T-helper 17 cell (primary cell): ENCODE data around the gene NAB1. TPM values are rescaled to one million over a fixed set of nuclear protein-coding genes. Genes with fewer than 3 reads are reported as not detected.
A peak's percentile ranks its signal among the peaks of the same experiment; 100 is the strongest.

Experiments used
- ATAC-seq: fragments of 150-1000 bp; cut with Tn5 transposase; 2 replicates; pipeline ENCODE4 v1.10.0; 2021; ENCODE audit warnings: mild to moderate bottlenecking, moderate library complexity
- DNase-seq, 3 donors: peaks; one replicate each; pipeline versions ENCODE4 v3.0.0 to v3.0.0-alpha.2; 2020 to 2021
- H3K9me3 ChIP-seq: one replicate; pipeline ENCODE4 v1.7.0; 2013; ENCODE audit warnings: low read length, mild to moderate bottlenecking; ENCODE audit not compliant: control insufficient read depth, poor library complexity, severe bottlenecking
- H3K27ac Mint-ChIP-seq: one replicate; pipeline ENCODE4 v1.8.0; 2022; ENCODE audit warnings: mild to moderate bottlenecking, moderate library complexity, mixed read lengths
- H3K27me3 Mint-ChIP-seq: one replicate; pipeline ENCODE4 v1.8.0; 2022; ENCODE audit warnings: mixed read lengths
- H3K36me3 Mint-ChIP-seq: one replicate; pipeline ENCODE4 v1.8.0; 2022; ENCODE audit warnings: low read depth, mixed read lengths
- H3K4me1 Mint-ChIP-seq: one replicate; pipeline ENCODE4 v1.8.0; 2022; ENCODE audit warnings: mild to moderate bottlenecking, mixed read lengths
- H3K4me3 Mint-ChIP-seq: one replicate; pipeline ENCODE4 v1.8.0; 2022; ENCODE audit warnings: mild to moderate bottlenecking, moderate library complexity, mixed read lengths
- total RNA-seq, 4 donors: library from RNA in 2 of 4; stranded (reverse) in 2 of 4; gene quantifications; one replicate each; pipeline ENCODE4 v1.2.3 and lab custom pipeline; 2022 to 2026

Gene NAB1
- total RNA-seq, 2 donors from 2014 or later = 22.0 to 29.0 TPM

DNA sequence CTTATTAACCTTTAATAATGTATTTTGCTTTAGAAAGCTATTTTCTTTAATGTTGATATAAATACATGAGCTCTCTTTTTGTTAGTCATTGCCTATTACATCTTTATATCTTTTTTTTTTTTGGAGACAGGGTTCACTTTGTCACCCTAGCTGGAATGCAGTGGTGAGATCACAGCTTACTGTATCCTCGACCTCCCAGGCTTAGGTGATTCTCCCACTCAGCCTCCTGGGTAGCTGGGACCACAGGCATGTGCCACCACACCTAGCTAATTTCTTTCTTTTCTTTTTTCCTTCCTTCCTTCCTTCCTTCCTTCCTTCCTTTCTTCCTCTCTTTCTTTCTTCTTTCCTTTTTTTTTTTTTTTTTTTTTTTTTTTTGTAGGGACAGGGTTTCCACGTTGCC lies 15.4 kb downstream of the NAB1 start:
- DNase-seq = no peak
- Mint-ChIP-seq H3K4me3 (no peak overlapping the region), H3K27me3 (no peaks in the 10 kb centered on the region), H3K36me3 (no peaks in the 10 kb centered on the region), H3K4me1 (peaks cover 22% of the 10 kb centered on the region), H3K27ac (peak overlapping the region; percentile 24)
- ATAC-seq = no peak
- no peaks in the 10 kb centered on the region for H3K9me3 ChIP-seq

DNA sequence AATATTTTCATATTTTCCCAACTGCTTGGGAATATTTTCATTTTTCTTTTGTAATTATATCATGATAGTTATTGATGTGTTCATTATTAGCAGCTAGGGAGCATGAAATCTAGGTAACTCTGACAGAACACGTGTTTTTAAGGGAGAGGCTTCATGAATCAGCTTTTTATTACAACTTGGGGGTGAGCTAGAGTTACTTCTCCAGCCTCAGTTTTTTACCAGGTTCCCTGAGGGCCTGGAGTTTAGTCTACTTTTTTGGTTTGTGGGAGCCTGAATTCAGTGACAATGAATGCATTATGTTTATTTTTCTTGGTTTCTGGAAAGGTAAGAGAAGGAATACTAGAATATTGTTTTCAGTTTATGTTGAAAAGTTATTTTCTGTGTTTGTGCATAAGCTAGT lies 18.0 kb downstream of the NAB1 start:
- DNase-seq = no peak
- H3K27ac Mint-ChIP-seq = peak overlapping the region; percentile 71
- ATAC-seq = no peak
- H3K9me3 ChIP-seq = no peaks in the 10 kb centered on the region
- H3K4me1 Mint-ChIP-seq = peaks cover 18% of the 10 kb centered on the region
- H3K4me3 Mint-ChIP-seq = no peak overlapping the region
- H3K27me3 Mint-ChIP-seq = no peaks in the 10 kb centered on the region
- no peaks in the 10 kb centered on the region for H3K36me3 Mint-ChIP-seq

- no peak for ATAC-seq
- no peaks in the 10 kb centered on the region for H3K9me3 ChIP-seq
- Mint-ChIP-seq H3K27me3 (no peaks in the 10 kb centered on the region), H3K36me3 (no peaks in the 10 kb centered on the region), H3K27ac (no peak overlapping the region), H3K4me1 (peaks cover 11% of the 10 kb centered on the region), H3K4me3 (no peak overlapping the region)
- DNase-seq = no peak
These were observed 20.0 kb downstream of the NAB1 start for GRCh38 chr2:190668892-190669291.

DNA sequence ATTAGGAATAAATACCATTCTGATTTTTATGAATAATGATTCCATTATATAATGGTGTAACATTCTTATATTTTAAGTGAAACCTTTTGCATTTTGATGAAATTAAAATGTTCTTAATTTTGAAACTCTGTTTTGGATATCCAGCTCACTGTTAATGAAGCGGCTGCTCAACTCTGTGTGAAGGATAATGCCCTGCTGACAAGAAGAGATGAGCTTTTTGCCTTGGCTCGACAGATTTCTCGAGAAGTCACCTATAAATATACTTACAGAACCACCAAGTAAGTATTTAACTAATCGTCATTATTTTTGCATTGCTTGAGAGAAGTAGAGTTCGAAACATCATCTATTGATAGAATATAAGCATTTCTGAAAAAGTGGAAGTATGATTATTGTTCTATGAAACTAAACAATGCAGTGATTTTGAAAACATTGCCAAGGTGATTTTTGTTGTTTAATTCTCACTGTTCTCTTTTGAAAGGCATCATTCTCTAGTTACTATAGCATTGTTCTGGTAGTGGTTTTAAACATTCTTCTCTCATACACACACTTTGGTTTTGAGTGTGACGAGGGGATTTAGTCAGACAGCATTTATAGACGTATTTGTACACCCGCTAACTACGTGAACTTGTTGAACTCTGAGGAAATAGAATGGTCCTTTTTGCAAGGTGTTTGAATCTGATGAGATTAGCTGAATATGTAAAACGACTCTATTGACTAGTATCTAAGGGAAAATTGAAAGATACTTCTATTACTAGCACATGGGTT lies 21.5 kb downstream of the NAB1 start:
- peaks cover 3% of the 10 kb centered on the region for H3K36me3 Mint-ChIP-seq
- DNase-seq (no peak), ATAC-seq (peak; percentile 83)
- peak overlapping the region; percentile 66 for H3K4me3 Mint-ChIP-seq
- H3K9me3 ChIP-seq = no peaks in the 10 kb centered on the region
- peak overlapping the region; percentile 77 for H3K27ac Mint-ChIP-seq
- peaks cover 19% of the 10 kb centered on the region for H3K4me1 Mint-ChIP-seq
- no peaks in the 10 kb centered on the region for H3K27me3 Mint-ChIP-seq

GRCh38 chr2:190674966-190675650 lies 26.2 kb downstream of the NAB1 start:
- ATAC-seq = no peak
- Mint-ChIP-seq H3K36me3 (peaks cover 9% of the 10 kb centered on the region), H3K27ac (peak overlapping the region; percentile 96), H3K4me1 (peaks cover 37% of the 10 kb centered on the region), H3K27me3 (no peaks in the 10 kb centered on the region), H3K4me3 (no peak overlapping the region)
- DNase-seq = no peak
- H3K9me3 ChIP-seq = no peaks in the 10 kb centered on the region

GRCh38 chr2:190677255-190677654 lies 28.4 kb downstream of the NAB1 start:
- peaks cover 40% of the 10 kb centered on the region for H3K4me1 Mint-ChIP-seq
- H3K4me3 Mint-ChIP-seq = no peak overlapping the region
- no peak for DNase-seq
- H3K9me3 ChIP-seq = no peaks in the 10 kb centered on the region
- peaks cover 13% of the 10 kb centered on the region for H3K36me3 Mint-ChIP-seq
- no peak overlapping the region for H3K27ac Mint-ChIP-seq
- no peak for ATAC-seq
- H3K27me3 Mint-ChIP-seq = no peaks in the 10 kb centered on the region

- no peaks in the 10 kb centered on the region for H3K27me3 Mint-ChIP-seq
- H3K9me3 ChIP-seq = no peaks in the 10 kb centered on the region
- peak overlapping the region; percentile 69 for H3K4me3 Mint-ChIP-seq
- H3K36me3 Mint-ChIP-seq = peaks cover 13% of the 10 kb centered on the region
- peak overlapping the region; percentile 90 for H3K27ac Mint-ChIP-seq
- ATAC-seq (peak; percentile 37), DNase-seq (no peak)
- H3K4me1 Mint-ChIP-seq = peaks cover 36% of the 10 kb centered on the region
These were observed 29.7 kb downstream of the NAB1 start for GRCh38 chr2:190678444-190679162.

DNA sequence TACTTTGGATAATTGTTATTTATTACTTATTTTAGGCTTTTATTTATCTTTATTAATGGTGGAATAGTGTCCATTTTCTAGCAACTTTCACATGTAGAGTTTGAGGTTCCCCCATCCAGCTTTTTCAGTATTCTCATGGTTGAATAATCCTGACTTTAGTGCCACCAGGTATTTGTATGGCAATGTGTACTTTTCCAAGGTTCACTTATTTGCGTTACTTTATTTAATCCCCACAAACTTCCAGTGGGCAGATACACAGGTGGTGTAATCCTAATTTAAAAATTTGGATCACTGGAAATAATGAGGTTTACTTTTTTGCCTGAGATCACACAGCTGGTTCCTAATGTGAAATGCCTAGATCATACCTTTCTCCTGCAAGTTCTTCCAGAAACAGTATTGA lies 30.5 kb downstream of the NAB1 start:
- Mint-ChIP-seq H3K4me1 (peaks cover 28% of the 10 kb centered on the region), H3K4me3 (peak overlapping the region; percentile 78), H3K36me3 (peaks cover 9% of the 10 kb centered on the region), H3K27me3 (no peaks in the 10 kb centered on the region), H3K27ac (peak overlapping the region; percentile 90)
- no peaks in the 10 kb centered on the region for H3K9me3 ChIP-seq
- DNase-seq = no peak
- ATAC-seq = no peak

GRCh38 chr2:190679813-190680591 lies 31.1 kb downstream of the NAB1 start:
- peak; percentile 80 for ATAC-seq
- peak; percentile 27 to 54 (median 31) for DNase-seq
- H3K4me1 Mint-ChIP-seq = peaks cover 25% of the 10 kb centered on the region
- H3K9me3 ChIP-seq = no peaks in the 10 kb centered on the region
- peak overlapping the region; percentile 78 for H3K4me3 Mint-ChIP-seq
- no peaks in the 10 kb centered on the region for H3K27me3 Mint-ChIP-seq
- peak overlapping the region; percentile 90 for H3K27ac Mint-ChIP-seq
- H3K36me3 Mint-ChIP-seq = peaks cover 9% of the 10 kb centered on the region

DNA sequence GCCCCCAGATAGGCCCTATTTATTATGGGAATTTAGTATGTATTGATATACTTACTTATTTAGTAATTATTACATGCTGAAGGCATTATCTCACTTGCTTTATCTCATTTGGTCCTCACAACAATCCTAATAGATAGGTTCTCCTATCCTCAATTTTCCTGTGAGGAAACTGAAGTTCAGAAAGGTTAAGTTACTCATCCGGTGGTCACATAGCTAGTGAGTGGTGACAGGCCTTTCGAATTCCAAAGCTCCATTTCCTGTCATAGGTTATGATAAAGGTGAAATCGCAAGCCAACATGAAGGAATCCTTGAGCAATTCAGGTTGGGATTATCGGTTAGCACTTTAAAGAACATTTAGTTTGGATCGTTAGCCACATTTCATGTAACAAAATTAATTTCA lies 33.3 kb downstream of the NAB1 start:
- Mint-ChIP-seq H3K4me3 (no peak overlapping the region), H3K27ac (peak overlapping the region; percentile 90), H3K36me3 (peaks cover 7% of the 10 kb centered on the region), H3K4me1 (peaks cover 16% of the 10 kb centered on the region), H3K27me3 (no peaks in the 10 kb centered on the region)
- DNase-seq (no peak), ATAC-seq (no peak)
- H3K9me3 ChIP-seq = no peaks in the 10 kb centered on the region

GRCh38 chr2:190683802-190684201 lies 34.9 kb downstream of the NAB1 start:
- Mint-ChIP-seq H3K36me3 (peaks cover 5% of the 10 kb centered on the region), H3K27ac (no peak overlapping the region), H3K4me1 (peaks cover 11% of the 10 kb centered on the region)

GRCh38 chr2:190684931-190685330 lies 36.0 kb downstream of the NAB1 start:
- Mint-ChIP-seq H3K27me3 (no peaks in the 10 kb centered on the region), H3K4me1 (peaks cover 9% of the 10 kb centered on the region), H3K36me3 (peaks cover 5% of the 10 kb centered on the region), H3K4me3 (no peak overlapping the region), H3K27ac (no peak overlapping the region)
- no peaks in the 10 kb centered on the region for H3K9me3 ChIP-seq
- DNase-seq = no peak
- ATAC-seq = no peak

More at GRCh38 chr2:190683802-190684201, 34.9 kb downstream of the NAB1 start:
- DNase-seq (no peak), ATAC-seq (peak; percentile 35)
- no peaks in the 10 kb centered on the region for H3K9me3 ChIP-seq
- no peak overlapping the region for H3K4me3 Mint-ChIP-seq
- no peaks in the 10 kb centered on the region for H3K27me3 Mint-ChIP-seq

- Mint-ChIP-seq H3K27me3 (no peaks in the 10 kb centered on the region), H3K27ac (no peak overlapping the region), H3K4me3 (no peak overlapping the region), H3K36me3 (peaks cover 3% of the 10 kb centered on the region), H3K4me1 (peaks cover 5% of the 10 kb centered on the region)
- ATAC-seq (no peak), DNase-seq (no peak)
- no peaks in the 10 kb centered on the region for H3K9me3 ChIP-seq
These were observed 36.5 kb downstream of the NAB1 start for GRCh38 chr2:190685333-190685732.
